Measurements from ENCODE around the gene LRRC7.

GRCh38 chr1:69994241-69994640, 426.5 kb downstream of the LRRC7 start:
- TF ChIP-seq CTCF (IDR thresholded peaks at IDR 0.05): no peak
- TF ChIP-seq POLR2A (IDR thresholded peaks at IDR 0.05): no peak
